ENCODE data around the gene RPL10. TPM values are rescaled to one million over a fixed set of nuclear protein-coding genes. Genes with fewer than 3 reads are reported as not detected.

The RPL10 gene
- total and polyA plus RNA-seq, 9 of the 15 experiments (the other 6 are each of a cell fraction or from before 2014, with no cell fraction given), result 3,774 to 7,600 (median 5,014) TPM

DNA sequence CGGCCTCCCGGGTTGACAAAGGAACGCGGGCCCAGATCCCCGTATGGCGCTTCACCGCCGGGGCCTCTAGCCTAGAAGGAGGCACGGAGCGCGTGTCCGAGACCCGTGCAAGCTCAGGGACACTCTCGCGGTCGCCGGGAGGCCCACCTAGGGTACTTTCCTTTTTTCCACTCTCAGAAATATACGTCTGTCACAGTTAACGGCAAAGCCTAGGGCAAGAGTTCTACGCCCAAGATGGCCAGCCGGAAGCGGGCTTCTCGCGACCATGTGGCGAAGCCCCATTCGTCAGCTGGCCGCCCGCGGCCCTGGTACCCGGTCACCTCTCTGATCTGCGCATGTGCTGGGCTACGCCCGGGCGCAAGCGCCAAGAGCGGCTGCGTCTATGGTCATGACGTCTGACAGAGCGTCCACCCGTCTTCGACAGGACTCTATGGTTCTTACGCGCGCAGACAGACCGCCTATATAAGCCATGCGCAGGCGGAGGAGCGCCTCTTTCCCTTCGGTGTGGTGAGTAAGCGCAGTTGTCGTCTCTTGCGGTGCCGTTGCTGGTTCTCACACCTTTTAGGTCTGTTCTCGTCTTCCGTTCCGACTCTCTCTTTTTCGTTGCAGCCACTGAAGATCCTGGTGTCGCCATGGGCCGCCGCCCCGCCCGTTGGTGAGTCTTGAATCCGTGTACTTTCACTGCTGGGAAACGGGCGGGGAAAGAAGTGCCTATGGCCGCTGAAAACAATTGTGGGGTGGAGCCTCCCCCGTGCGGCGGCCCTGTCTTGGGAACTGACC, at the start of gene RPL10 (continued):
- TF ChIP-seq, protein P1, sequence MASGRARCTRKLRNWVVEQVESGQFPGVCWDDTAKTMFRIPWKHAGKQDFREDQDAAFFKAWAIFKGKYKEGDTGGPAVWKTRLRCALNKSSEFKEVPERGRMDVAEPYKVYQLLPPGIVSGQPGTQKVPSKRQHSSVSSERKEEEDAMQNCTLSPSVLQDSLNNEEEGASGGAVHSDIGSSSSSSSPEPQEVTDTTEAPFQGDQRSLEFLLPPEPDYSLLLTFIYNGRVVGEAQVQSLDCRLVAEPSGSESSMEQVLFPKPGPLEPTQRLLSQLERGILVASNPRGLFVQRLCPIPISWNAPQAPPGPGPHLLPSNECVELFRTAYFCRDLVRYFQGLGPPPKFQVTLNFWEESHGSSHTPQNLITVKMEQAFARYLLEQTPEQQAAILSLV (tag; IDR thresholded peaks at IDR 0.05), result no peak
- TF ChIP-seq XRCC5 (IDR thresholded peaks at IDR 0.05; ENCODE audit: low read depth, low read length), result no peak; the same call in 1 of the 2 replicates
- peak; percentile 33 for TF ChIP-seq TEAD4 (IDR thresholded peaks at IDR 0.05; ENCODE audit: low read length)
- TF ChIP-seq TEAD4 (CRISPR knock-in tag; IDR thresholded peaks at IDR 0.05; ENCODE audit: borderline replicate concordance), result no peak
- TF ChIP-seq SP1 (CRISPR knock-in tag; IDR thresholded peaks at IDR 0.05), result peak; percentile 90
- TF ChIP-seq GATAD2B (IDR thresholded peaks at IDR 0.05; ENCODE audit: borderline replicate concordance), result no peak
- TF ChIP-seq ZNF830 (CRISPR knock-in tag; IDR thresholded peaks at IDR 0.05), result no peak
- no peak for TF ChIP-seq ZNF436 (CRISPR knock-in tag; IDR thresholded peaks at IDR 0.05)
- peak; percentile 99 for TF ChIP-seq MTA3 (IDR thresholded peaks at IDR 0.05; ENCODE audit: borderline replicate concordance)
- no peak for TF ChIP-seq ZNF583 (CRISPR knock-in tag; IDR thresholded peaks at IDR 0.05)
- TF ChIP-seq THRAP3 (IDR thresholded peaks at IDR 0.05; ENCODE audit: borderline replicate concordance), result no peak
- TF ChIP-seq DNMT1 (IDR thresholded peaks at IDR 0.05), result no peak
- TF ChIP-seq ZNF140 (CRISPR knock-in tag; IDR thresholded peaks at IDR 0.05), result no peak
- TF ChIP-seq ADNP (tag; IDR thresholded peaks at IDR 0.05), result no peak
- TF ChIP-seq, protein P2, sequence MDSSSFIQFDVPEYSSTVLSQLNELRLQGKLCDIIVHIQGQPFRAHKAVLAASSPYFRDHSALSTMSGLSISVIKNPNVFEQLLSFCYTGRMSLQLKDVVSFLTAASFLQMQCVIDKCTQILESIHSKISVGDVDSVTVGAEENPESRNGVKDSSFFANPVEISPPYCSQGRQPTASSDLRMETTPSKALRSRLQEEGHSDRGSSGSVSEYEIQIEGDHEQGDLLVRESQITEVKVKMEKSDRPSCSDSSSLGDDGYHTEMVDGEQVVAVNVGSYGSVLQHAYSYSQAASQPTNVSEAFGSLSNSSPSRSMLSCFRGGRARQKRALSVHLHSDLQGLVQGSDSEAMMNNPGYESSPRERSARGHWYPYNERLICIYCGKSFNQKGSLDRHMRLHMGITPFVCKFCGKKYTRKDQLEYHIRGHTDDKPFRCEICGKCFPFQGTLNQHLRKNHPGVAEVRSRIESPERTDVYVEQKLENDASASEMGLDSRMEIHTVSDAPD (CRISPR knock-in tag; IDR thresholded peaks at IDR 0.05), result no peak
- no peak for TF ChIP-seq MTA2 (IDR thresholded peaks at IDR 0.05; ENCODE audit: low read depth)
- peak; percentile 92 for TF ChIP-seq KLF1 (tag; IDR thresholded peaks at IDR 0.05)
- no peak for TF ChIP-seq SIX5 (IDR thresholded peaks at IDR 0.05; ENCODE audit: borderline replicate concordance in 1 of 2, insufficient read depth in 1 of 2, low read depth in 1 of 2, low read length in 2 of 2)
- no peak for TF ChIP-seq ZNF253 (CRISPR knock-in tag; conservative IDR thresholded peaks at IDR 0.05)

All from K562 (cell line).